HEK293 (cell line): ENCODE results near the gene SKI.
A peak's percentile ranks its signal among the peaks of the same experiment; 100 is the strongest.

Source experiments
- CTCF ChIA-PET: fragments of 350-600 bp; formaldehyde crosslinking; extraction: SDS; loops from one replicate; lab custom pipeline; 2021; ENCODE audit warnings: antibody characterized with exemption; lab: Yijun Ruan, JAX
- POLR2A ChIA-PET: fragments of 300-600 bp; formaldehyde crosslinking; extraction: SDS; loops from one replicate; lab custom pipeline; 2020; ENCODE audit warnings: antibody characterized with exemption, inconsistent platforms; lab: Yijun Ruan, JAX
- H3K27ac ChIP-seq: fragments of 200-500 bp; sonication (Bioruptor generic); 2 replicates; pipeline ENCODE4 v1.5.1; 2014; ENCODE audit warnings: low read depth, low read length, control low read depth, inconsistent platforms; ENCODE audit errors: extremely low read depth
- H3K36me3 ChIP-seq, 2 experiments: fragments of 200-500 bp in 1 of 2; sonication (Bioruptor generic) in 1 of 2; 1 replicate in 1 of 2; 2 replicates in 1 of 2; pipeline ENCODE4 v1.5.1; 2014 to 2017; ENCODE audit warnings: inconsistent platforms in 2 of 2, low read length in 2 of 2; ENCODE audit not compliant: control insufficient read depth in 2 of 2, insufficient read depth in 1 of 2
- H3K4me1 ChIP-seq: fragments of 200-500 bp; sonication (Bioruptor generic); 2 replicates; pipeline ENCODE4 v1.5.1; 2014; ENCODE audit warnings: mild to moderate bottlenecking, low read length, inconsistent platforms; ENCODE audit not compliant: control insufficient read depth, insufficient read depth
- H3K4me3 ChIP-seq: 2 replicates; pipeline ENCODE4 v1.5.1; 2011; ENCODE audit warnings: low read depth, mild to moderate bottlenecking, control low read depth, low read length, moderate library complexity
- H3K9me3 ChIP-seq: fragments of 200-500 bp; sonication (Bioruptor generic); 2 replicates; pipeline ENCODE4 v1.5.1; 2014; ENCODE audit warnings: low read depth, low read length, inconsistent platforms; ENCODE audit not compliant: control insufficient read depth, insufficient read depth
- GLIS1 ChIP-seq: fragments of 450-650 bp; formaldehyde crosslinking; IDR thresholded peaks from 2 replicates; pipeline ENCODE4 v1.5.1; 2016; ENCODE audit warnings: missing biosample characterization, missing genetic modification characterization
- SP3 ChIP-seq: fragments of 450-650 bp; formaldehyde crosslinking; IDR thresholded peaks from 2 replicates; pipeline ENCODE4 v1.5.1; 2016; ENCODE audit warnings: missing biosample characterization, missing genetic modification characterization
- ZFHX2 ChIP-seq: fragments of 450-650 bp; formaldehyde crosslinking; conservative IDR thresholded peaks from 2 replicates; pipeline ENCODE4 v1.5.1; 2016; ENCODE audit warnings: missing biosample characterization, missing genetic modification characterization
- ZNF211 ChIP-seq: fragments of 450-650 bp; formaldehyde crosslinking; IDR thresholded peaks from 2 replicates; pipeline ENCODE4 v1.5.1; 2016; ENCODE audit warnings: low read depth, missing biosample characterization, missing genetic modification characterization
- ZNF221 ChIP-seq: fragments of 450-650 bp; formaldehyde crosslinking; IDR thresholded peaks from 2 replicates; pipeline ENCODE4 v1.5.1; 2017; ENCODE audit warnings: missing biosample characterization, missing genetic modification characterization, borderline replicate concordance
- ZNF302 ChIP-seq: fragments of 450-650 bp; formaldehyde crosslinking; IDR thresholded peaks from 2 replicates; pipeline ENCODE4 v1.5.1; 2016; ENCODE audit warnings: missing biosample characterization, missing genetic modification characterization, low read depth
- ZNF311 ChIP-seq: fragments of 450-650 bp; formaldehyde crosslinking; IDR thresholded peaks from 2 replicates; pipeline ENCODE4 v1.5.1; 2017; ENCODE audit warnings: missing biosample characterization, missing genetic modification characterization, borderline replicate concordance
- ZNF341 ChIP-seq: fragments of 450-650 bp; formaldehyde crosslinking; IDR thresholded peaks from 2 replicates; pipeline ENCODE4; 2016; ENCODE audit warnings: low read depth, missing biosample characterization, missing genetic modification characterization
- ZNF366 ChIP-seq: fragments of 450-650 bp; formaldehyde crosslinking; conservative IDR thresholded peaks from 2 replicates; pipeline ENCODE4 v1.5.1; 2016; ENCODE audit warnings: missing biosample characterization, missing genetic modification characterization
- ZNF426 ChIP-seq: fragments of 450-650 bp; formaldehyde crosslinking; IDR thresholded peaks from 2 replicates; pipeline ENCODE4 v1.5.1; 2017; ENCODE audit warnings: missing biosample characterization, missing genetic modification characterization, mild to moderate bottlenecking, inconsistent platforms, moderate library complexity
- ZNF621 ChIP-seq: fragments of 450-650 bp; formaldehyde crosslinking; IDR thresholded peaks from 2 replicates; pipeline ENCODE4 v1.5.1; 2017; ENCODE audit warnings: missing biosample characterization, missing genetic modification characterization
- TF ChIP-seq, protein P1 (sequence below): fragments of 450-650 bp; IDR thresholded peaks from 2 replicates; pipeline ENCODE4 v1.5.1; 2018; ENCODE audit warnings: missing biosample characterization, mild to moderate bottlenecking, missing genetic modification characterization
- TF ChIP-seq, protein P2 (sequence below): fragments of 450-650 bp; formaldehyde crosslinking; IDR thresholded peaks from 2 replicates; pipeline ENCODE4 v1.5.1; 2017; ENCODE audit warnings: missing biosample characterization, missing genetic modification characterization
- TF ChIP-seq, protein P3 (sequence below): fragments of 450-650 bp; formaldehyde crosslinking; IDR thresholded peaks from 2 replicates; pipeline ENCODE4 v1.5.1; 2016; ENCODE audit warnings: missing biosample characterization, missing genetic modification characterization
- TF ChIP-seq, protein P4 (sequence below): fragments of 450-650 bp; formaldehyde crosslinking; IDR thresholded peaks from 2 replicates; pipeline ENCODE4 v1.5.1; 2016; ENCODE audit warnings: missing biosample characterization, missing genetic modification characterization

Gene SKI

DNA sequence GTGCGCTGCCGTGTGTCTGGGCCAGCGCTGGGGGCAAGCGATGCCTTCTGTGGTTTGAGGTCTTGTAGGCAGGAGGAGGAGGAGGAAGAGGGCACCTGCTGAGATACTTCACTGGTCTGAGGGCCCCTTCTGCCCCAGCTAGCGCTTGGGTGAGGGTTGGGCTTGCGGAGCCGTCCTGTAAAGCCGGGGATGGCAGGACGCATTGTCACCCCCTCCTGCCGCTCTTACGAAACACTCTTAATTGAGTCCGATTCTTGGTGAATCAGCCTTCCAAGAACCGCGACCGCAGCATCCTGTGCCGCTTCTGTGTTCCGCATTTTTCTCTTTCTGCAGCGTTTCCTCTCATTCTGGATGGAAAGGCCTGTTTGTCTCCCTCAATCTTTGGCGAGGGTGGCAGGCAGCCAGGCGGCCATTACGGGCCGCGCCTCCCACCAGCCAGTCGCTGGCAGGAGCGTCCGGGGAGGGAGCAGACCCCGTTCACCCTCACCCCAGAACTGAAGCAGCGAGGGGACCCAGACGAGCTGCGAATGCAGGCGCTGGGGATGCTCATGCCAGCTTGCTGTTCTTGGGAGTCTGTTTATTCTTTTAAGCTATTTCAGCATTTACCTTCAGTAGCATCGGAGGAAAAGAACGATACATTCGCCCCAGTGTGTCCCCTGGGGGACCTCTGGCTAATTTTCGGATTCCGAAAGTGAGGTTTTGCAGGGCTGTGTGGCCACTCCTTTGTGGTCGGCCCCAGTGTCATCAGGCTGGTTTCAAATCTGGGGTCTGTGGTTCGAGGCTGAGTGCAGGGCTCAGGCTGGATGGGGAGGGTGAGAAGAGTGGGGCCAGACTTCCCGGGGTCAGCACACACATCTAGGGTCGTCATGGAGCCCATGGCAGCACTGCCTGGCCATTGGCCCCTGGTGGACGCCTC, 62.7 kb downstream of the SKI start:
- CTCF ChIA-PET, result interaction anchor here (0.7 kb wide), 1 partner anchor 15 kb away, joined by 4 read pairs; no protein-coding TSS in a partner anchor
- H3K4me3 ChIP-seq, result no peak overlapping the region
- H3K9me3 ChIP-seq, result no peaks in the 10 kb centered on the region
- H3K27ac ChIP-seq, result no peak overlapping the region
- POLR2A ChIA-PET, result no interaction called here
- peaks cover 18% of the 10 kb centered on the region for H3K4me1 ChIP-seq
- TF ChIP-seq, protein P1, sequence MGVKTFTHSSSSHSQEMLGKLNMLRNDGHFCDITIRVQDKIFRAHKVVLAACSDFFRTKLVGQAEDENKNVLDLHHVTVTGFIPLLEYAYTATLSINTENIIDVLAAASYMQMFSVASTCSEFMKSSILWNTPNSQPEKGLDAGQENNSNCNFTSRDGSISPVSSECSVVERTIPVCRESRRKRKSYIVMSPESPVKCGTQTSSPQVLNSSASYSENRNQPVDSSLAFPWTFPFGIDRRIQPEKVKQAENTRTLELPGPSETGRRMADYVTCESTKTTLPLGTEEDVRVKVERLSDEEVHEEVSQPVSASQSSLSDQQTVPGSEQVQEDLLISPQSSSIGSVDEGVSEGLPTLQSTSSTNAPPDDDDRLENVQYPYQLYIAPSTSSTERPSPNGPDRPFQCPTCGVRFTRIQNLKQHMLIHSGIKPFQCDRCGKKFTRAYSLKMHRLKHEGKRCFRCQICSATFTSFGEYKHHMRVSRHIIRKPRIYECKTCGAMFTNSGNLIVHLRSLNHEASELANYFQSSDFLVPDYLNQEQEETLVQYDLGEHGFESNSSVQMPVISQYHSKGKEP, result peak; percentile 43; the same call in 1 of the 2 replicates
- no peak for TF ChIP-seq ZNF221
- no peak for TF ChIP-seq ZNF302 (tag by site-specific recombination)
- TF ChIP-seq ZFHX2 (tag by site-specific recombination), result no peak
- no peak for TF ChIP-seq ZNF366 (tag by site-specific recombination)
- no peak for TF ChIP-seq ZNF211 (tag by site-specific recombination)
- TF ChIP-seq ZNF341 (tag by site-specific recombination), result peak; percentile 41; the same call in 1 of the 2 replicates
- no peak for TF ChIP-seq ZNF426 (tag by site-specific recombination)
- no peak for TF ChIP-seq SP3 (tag by site-specific recombination)
- no peak for TF ChIP-seq ZNF311 (tag by site-specific recombination)
- TF ChIP-seq, protein P2, sequence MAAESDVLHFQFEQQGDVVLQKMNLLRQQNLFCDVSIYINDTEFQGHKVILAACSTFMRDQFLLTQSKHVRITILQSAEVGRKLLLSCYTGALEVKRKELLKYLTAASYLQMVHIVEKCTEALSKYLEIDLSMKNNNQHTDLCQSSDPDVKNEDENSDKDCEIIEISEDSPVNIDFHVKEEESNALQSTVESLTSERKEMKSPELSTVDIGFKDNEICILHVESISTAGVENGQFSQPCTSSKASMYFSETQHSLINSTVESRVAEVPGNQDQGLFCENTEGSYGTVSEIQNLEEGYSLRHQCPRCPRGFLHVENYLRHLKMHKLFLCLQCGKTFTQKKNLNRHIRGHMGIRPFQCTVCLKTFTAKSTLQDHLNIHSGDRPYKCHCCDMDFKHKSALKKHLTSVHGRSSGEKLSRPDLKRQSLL (tag by site-specific recombination), result no peak
- TF ChIP-seq, all 188 proteins: peak for 2
- peaks cover 0 to 27% of the 10 kb centered on the region in 2 experiments; a peak in 1 of 3 replicates for H3K36me3 ChIP-seq

DNA sequence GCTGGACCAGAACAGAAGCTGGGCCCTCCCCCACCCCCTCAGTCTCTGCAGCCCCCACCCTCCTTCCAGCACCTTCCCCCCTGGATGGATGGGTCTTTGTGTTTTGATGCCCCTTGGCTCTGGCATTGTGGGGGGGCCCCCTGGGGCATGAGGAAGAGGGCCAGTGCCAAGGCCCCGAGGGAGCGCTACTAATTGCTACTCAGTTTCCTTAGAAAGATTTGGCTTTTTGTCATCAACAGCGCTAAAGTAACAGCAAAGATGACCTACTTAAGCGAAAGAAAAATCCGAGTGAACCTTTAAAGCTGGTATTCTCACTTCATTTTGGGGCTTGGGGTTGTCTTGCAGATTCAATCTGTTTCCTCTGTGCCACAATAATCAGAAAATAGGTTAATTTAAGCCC, 63.5 kb downstream of the SKI start:
- ChIA-PET POLR2A (no interaction called here), CTCF (interaction anchor here (0.5 to 1.2 kb wide), 3 partner anchors 9 to 118 kb away, joined by 3 to 4 read pairs (median 3); partner anchors contain the start of gene FAAP20)
- TF ChIP-seq, protein P3, sequence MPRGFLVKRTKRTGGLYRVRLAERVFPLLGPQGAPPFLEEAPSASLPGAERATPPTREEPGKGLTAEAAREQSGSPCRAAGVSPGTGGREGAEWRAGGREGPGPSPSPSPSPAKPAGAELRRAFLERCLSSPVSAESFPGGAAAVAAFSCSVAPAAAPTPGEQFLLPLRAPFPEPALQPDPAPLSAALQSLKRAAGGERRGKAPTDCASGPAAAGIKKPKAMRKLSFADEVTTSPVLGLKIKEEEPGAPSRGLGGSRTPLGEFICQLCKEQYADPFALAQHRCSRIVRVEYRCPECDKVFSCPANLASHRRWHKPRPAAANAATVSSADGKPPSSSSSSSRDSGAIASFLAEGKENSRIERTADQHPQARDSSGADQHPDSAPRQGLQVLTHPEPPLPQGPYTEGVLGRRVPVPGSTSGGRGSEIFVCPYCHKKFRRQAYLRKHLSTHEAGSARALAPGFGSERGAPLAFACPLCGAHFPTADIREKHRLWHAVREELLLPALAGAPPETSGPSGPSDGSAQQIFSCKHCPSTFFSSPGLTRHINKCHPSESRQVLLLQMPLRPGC (tag by site-specific recombination), result no peak
- no peak for TF ChIP-seq ZNF621 (tag by site-specific recombination)
- peak; percentile 64 for TF ChIP-seq GLIS1
- TF ChIP-seq, protein P4, sequence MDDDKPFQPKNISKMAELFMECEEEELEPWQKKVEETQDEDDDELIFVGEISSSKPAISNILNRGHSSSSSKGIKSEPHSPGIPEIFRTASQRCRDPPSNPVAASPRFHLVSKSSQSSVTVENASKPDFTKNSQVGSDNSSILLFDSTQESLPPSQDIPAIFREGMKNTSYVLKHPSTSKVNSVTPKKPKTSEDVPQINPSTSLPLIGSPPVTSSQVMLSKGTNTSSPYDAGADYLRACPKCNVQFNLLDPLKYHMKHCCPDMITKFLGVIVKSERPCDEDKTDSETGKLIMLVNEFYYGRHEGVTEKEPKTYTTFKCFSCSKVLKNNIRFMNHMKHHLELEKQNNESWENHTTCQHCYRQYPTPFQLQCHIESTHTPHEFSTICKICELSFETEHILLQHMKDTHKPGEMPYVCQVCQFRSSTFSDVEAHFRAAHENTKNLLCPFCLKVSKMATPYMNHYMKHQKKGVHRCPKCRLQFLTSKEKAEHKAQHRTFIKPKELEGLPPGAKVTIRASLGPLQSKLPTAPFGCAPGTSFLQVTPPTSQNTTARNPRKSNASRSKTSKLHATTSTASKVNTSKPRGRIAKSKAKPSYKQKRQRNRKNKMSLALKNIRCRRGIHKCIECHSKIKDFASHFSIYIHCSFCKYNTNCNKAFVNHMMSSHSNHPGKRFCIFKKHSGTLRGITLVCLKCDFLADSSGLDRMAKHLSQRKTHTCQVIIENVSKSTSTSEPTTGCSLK (tag by site-specific recombination), result no peak
- no peaks in the 10 kb centered on the region for H3K9me3 ChIP-seq
- H3K4me1 ChIP-seq, result peaks cover 22% of the 10 kb centered on the region
- peaks cover 0 to 28% of the 10 kb centered on the region in 2 experiments; a peak in 1 of 3 replicates for H3K36me3 ChIP-seq
- no peak overlapping the region for H3K4me3 ChIP-seq
- peak overlapping the region; percentile 17; the same call in 1 of the 2 replicates for H3K27ac ChIP-seq
